Activated effector memory CD4-positive, alpha-beta T cell treated with Interleukin-2 at 50 U/mL for 16 hours (primary cell): ENCODE data around the gene CCS.
"Not testable (repeated sequence)": the region's sequence is repeated elsewhere in the genome, so short reads cannot be mapped to it uniquely, and the experiment has no call there.

Experiments used
- DNase-seq: peaks from one replicate; pipeline ENCODE4 v3.0.0-alpha.2; 2020

Gene CCS

DNA sequence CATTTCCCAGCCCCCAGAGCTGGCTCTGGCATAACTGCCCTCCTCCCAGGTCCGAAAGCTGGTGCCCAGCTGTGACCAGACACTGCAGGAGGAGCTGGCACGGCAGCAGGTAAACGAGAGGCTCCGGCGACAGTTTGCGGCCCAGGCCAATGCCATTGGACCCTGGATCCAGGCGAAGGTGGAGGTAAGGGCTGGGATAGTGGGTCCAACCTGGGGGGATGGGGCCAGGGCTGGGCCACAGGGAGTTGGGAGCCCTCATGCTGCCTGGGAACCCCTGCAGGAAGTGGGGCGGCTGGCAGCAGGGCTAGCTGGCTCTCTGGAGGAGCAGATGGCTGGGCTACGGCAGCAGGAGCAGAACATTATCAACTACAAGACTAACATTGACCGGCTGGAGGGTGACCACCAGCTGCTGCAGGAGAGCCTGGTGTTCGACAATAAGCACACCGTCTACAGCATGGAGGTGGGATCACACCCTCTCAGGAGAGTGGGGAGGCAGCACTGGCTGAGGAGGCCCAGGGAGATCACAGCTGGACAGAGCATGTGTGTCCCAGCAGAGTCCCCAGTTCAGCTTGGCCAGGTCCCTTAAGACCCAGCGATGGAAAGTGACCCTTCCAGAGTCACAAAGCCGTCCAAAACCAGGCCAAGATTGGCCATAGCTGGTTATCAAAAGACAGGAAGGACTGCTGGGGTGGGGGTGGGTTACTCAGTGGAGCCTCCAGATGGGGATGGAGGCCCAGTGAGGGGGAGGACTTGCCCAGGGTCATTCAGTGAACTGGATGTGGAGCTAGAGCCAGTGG, 31.6 kb upstream of the CCS start:
- DNase-seq, result no peak

- DNase-seq, result no peak
These were observed 31.1 kb upstream of the CCS start for GRCh38 chr11:66561975-66562248.

GRCh38 chr11:66562275-66562674, 30.7 kb upstream of the CCS start:
- DNase-seq, result no peak

DNA sequence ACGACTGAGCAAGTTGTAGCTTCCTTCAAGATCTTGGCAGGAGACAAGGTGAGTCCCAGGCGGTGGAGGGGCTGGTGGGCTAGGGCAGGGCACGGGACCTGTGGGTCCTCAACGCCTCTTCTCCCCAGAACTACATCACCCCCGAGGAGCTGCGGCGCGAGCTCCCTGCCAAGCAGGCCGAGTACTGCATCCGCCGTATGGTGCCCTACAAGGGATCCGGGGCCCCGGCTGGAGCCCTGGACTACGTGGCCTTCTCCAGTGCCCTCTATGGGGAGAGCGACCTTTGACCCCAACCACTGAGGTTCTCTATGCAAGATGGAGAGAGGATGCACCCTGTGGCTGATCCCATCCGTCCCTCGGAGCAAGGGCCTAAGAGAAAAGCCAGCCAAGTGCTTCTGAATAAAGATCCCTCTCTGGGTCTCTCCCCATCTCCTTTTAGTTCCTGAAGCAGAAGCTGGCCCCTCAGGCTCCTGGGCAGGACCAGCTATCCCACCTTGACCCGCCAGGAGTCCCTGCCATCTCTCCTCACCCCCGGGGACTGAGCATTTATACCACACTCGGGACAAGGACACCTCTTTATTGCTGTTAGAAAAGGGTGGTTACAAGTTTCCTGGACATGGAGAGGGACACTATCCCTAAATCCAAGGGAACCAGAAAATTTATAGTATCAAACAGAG, 29.9 kb upstream of the CCS start:
- no peak for DNase-seq

DNA sequence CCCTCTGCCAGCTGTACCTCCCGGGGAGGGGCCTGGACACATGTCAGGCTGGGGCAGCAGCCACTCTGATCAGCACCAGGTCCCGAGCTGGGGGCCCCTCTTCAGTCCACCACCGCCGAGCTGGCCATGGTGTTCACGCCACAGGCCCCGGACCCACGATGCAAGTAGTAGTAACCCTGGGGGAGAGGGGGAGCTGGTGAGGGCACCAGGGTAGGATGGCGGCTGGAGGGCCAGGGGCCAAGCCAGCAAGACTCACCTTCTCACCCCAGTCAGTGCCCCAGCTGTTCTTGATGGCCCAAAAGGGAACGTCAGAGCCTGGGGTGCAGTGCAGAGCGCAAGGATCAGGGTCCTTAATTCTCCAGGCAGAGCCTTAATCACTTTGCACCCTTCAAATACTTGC, 29.2 kb upstream of the CCS start:
- no peak for DNase-seq

GRCh38 chr11:66564538-66564937, 28.4 kb upstream of the CCS start:
- no peak for DNase-seq

DNA sequence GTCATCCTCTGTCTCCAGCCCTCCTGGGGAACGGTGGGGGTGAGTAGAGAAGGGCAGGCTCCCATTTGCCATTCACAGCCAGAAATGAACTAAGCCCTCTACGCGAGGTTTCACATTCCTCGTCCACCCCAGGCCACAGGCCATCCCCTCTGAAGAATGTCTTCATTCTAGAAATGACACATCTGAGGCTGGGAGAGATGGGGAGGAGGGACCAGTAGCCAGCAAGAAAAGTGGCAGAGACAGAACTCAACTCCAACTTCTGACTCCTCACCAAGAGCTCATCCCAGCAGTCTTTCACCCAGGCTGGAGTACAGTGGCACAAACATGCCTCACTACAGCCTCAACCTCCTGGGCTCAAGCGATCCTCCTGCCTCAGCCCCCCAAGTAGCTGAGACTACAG, 28.0 kb upstream of the CCS start:
- DNase-seq, result no peak

DNA sequence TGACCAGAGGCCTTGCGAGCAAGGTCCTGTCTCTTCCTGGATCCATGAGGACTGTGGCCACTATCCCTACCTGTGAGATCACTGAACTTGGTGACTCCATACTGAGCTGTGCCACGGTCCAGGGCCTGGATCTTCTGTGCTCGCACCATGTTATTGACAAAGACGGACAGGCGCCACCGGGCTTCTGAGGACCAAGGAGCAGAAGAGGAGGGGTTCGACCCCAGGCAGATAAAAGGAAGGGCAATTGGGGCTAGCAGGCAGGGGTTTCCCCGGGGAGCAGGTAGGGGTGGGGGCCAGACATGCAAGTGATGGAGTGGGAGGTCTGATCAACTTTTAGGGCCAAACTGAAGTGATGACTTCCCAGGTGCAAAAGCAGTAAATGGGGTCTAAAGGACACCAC, 26.8 kb upstream of the CCS start:
- DNase-seq, result no peak

DNA sequence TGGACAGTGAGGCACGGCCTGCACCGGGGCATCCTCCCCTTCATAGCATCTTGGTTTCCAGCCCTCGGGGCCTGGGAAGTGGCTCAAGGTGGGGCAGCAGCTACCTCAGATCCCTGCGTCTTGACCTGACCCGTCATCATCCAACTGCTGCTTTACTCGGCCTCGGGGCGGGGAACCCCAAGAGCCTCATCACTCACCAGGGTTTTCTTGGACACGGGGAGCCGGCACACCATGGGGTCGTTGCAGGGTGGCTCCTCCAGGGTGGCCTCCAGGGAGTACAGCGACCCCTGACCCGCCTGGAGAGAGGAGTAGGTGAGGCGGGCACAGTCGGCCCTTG, 25.2 kb upstream of the CCS start:
- DNase-seq, result no peak

- DNase-seq, result peak; percentile 50
These were observed 24.7 kb upstream of the CCS start, which contains the start of gene CTSF for GRCh38 chr11:66568124-66568916. Gene CTSF, minus strand, starts transcription at chr11:66568606. Its CDS starts 120 bp downstream, at chr11:66568486.

- DNase-seq, result no peak
These were observed 23.9 kb upstream of the CCS start for GRCh38 chr11:66569076-66569475.

- DNase-seq, result no peak
These were observed 22.7 kb upstream of the CCS start for GRCh38 chr11:66570079-66570849.

DNA sequence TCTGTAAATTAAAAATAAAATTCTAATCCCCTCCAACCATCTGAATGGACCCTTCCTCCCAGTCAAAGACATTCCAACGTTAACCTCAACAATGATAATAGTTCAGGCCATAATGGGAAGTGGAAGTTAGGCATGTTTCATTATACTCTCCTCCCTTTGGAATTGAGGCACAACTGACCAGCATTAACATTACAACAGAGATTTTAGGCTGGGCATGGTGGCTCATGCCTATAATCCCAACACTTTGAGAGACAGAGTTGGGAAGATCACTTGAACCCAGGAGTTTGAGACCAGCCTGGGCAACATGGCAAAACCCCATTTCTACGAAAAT, 22.2 kb upstream of the CCS start:
- no peak for DNase-seq

GRCh38 chr11:66579017-66579606, 13.9 kb upstream of the CCS start:
- peak; percentile 58 for DNase-seq

DNA sequence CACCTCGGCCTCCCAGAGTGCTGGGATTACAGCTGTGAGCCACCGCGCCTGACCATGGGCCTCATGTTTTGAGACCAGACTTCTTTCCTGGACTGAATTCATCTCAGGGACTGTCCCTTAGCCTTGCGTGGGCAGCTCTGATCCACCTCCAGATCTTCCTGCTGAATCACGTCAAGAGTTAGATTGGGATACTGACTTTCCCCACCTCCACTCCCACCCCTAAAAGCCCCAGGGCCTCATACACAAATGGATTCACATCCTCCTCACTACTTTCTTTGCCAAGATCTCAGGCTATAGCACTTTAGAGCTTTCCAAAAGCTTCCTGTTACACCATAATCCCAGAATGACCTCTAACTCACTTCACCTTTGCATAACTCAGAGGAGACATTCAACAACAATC, 12.2 kb upstream of the CCS start:
- no peak for DNase-seq

DNA sequence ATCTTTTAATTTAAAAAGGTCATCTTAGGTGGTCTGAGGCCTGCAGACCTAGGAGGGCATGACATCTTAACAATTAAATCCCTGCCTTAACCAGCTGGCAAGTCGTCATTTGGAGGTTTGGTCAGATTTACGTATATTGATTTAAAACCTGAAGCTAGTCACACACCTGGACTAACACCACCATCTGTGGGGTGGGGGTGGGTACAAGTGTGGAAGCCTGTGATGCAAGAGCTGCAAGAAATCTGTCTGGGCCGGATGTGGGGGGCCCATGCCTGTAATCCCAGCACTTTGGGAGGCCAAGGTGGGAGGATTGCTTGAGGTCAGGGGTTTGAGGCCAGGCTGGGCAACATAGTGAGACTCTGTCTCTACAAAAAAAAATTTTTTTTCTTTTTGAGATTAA, 11.7 kb upstream of the CCS start:
- no peak for DNase-seq

DNA sequence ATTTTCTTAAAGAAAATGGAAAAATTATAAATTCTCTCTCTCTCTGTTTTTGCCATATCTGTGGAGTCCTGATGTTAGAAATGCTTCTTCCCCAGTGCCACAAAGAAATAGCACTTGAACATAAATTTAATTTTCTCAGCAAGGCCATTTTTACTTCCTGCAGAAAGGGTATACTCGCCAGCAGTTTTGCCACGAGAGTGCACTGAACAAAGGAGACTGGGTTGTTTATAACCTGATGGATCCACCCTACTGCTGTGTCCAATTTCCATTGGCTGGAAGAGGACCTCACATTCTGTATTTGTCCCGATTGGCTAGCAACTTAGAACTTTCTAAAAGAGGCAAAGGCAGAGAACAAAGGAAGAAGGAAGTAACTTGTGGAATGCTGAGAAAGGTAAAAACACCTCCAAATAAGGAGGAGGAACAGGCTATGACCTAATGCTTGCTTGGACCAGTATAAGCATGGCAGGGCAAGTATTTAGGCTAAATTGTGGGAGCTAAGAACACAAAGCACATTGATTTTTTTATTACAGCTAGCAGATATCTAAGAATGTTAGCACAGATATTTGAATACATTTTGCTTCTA, 10.3 kb upstream of the CCS start:
- not testable (repeated sequence) for DNase-seq

DNA sequence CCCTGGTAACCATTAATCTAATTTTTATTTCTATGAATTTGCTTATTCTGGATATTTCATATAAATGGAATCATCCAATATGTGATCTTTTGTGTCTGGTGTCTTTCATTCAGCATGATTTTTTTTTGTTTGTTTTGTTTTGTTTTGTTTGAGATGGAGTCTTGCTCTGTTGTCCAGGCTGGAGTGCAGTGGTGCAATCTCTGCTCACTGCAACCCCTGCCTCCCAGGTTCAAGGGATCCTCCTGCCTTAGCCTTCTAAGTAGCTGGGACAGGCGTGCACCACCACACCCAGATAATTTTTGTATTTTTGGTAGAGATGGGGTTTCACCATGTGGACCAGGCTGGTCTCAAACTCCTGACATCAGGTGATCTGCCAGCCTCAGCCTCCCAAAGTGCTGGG, 7.5 kb upstream of the CCS start:
- not testable (repeated sequence) for DNase-seq

DNA sequence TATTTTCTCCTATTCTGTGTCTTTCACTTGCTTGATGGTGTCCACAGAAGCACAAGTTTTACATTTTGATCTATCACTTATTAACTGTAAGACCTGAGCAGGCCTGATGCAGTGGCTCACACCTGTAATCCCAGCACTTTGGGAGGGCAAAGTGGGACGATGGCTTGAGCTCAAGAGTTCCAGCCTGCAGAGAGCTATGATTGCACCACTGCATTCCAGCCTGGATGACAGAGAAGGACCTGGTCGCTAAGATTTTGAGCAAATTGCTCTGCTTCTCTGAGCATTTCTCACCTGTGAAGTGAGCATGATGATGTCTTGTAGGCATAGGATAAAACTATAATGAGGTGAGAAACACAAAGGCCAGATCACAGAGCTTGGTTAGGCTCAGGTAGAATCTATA, 6.8 kb upstream of the CCS start:
- DNase-seq, result no peak

GRCh38 chr11:66589315-66589714, 3.7 kb upstream of the CCS start:
- DNase-seq, result not testable (repeated sequence)

DNA sequence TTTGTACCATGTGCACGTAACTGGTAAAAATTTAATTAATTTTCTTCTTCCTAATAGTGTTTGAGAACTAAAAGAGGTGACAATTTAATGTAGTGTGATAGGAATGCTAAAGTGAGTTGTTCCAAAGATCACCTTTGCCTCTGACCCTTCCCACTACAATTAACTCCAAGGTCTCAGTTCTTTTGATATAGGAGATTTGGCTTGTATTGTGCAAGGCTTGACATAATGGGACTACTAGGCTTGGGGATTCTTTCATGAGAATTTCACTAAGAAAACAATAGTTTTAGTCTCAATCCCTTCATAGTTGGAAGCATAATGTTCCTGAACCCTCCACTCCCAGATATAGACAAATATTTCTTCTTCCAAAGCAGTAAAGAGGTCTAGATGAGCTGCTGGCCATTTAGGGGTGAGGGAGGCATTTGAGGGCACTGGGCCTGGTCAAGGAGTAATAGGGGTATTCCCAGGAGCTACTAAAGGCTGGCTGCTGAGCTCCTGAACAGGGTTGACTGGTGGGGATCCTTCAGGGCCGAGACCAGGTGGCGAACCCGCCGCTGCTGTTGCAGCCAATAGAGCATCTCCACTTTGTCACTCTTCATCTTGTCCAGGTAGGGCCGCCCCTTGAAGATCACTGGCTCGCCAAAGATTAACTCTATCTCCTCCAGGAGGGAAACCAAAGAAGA, 2.8 kb upstream of the CCS start:
- no peak for DNase-seq

GRCh38 chr11:66591175-66591574, 1.8 kb upstream of the CCS start:
- DNase-seq, result no peak
